A673 (cell line): ENCODE measurements around the gene EPB41L4A.

Source experiments
- EZH2 ChIP-seq: fragments of 200-600 bp; sonication (generic); IDR thresholded peaks from 2 replicates; pipeline ENCODE4 v1.6.1; 2017; ENCODE audit warnings: borderline replicate concordance, low read depth, mild to moderate bottlenecking, mixed read lengths, antibody characterized with exemption, low read length; ENCODE audit not compliant: poor library complexity, severe bottlenecking
- TF ChIP-seq, protein P1 (sequence below): fragments of 300-800, 200-600 bp; sonication (generic); conservative IDR thresholded peaks from 2 replicates; pipeline ENCODE4 v1.5.1; 2017; ENCODE audit warnings: low read depth, mild to moderate bottlenecking, antibody characterized with exemption, low read length, moderate library complexity, mixed read lengths

- no peak for TF ChIP-seq EZH2
- TF ChIP-seq, protein P1, sequence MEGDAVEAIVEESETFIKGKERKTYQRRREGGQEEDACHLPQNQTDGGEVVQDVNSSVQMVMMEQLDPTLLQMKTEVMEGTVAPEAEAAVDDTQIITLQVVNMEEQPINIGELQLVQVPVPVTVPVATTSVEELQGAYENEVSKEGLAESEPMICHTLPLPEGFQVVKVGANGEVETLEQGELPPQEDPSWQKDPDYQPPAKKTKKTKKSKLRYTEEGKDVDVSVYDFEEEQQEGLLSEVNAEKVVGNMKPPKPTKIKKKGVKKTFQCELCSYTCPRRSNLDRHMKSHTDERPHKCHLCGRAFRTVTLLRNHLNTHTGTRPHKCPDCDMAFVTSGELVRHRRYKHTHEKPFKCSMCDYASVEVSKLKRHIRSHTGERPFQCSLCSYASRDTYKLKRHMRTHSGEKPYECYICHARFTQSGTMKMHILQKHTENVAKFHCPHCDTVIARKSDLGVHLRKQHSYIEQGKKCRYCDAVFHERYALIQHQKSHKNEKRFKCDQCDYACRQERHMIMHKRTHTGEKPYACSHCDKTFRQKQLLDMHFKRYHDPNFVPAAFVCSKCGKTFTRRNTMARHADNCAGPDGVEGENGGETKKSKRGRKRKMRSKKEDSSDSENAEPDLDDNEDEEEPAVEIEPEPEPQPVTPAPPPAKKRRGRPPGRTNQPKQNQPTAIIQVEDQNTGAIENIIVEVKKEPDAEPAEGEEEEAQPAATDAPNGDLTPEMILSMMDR: no peak
These were observed 28.8 kb downstream of the EPB41L4A start for GRCh38 chr5:112390327-112390726.
